GM12878 (cell line): ENCODE data around the gene KLHL36. TPM values are rescaled to one million over a fixed set of nuclear protein-coding genes. Genes with fewer than 3 reads are reported as not detected.

Experiments
- ATAC-seq: fragments of 200-7000 bp; cut with Tn5 transposase; 3 replicates; pipeline ENCODE4 v1.9.1; 2020; ENCODE audit warnings: mild to moderate bottlenecking, moderate library complexity
- BruUV-seq: library from RNA; stranded (reverse); fragments of 400-500 nt; replicated peaks from 2 replicates; lab custom pipeline; 2021; lab: Mats Ljungman, UMichigan
- CTCF ChIA-PET: fragments of 300-600 bp; sonication (Branson Sonifier 250); formaldehyde crosslinking; extraction: SDS; loops from one replicate; lab custom pipeline; 2021; ENCODE audit warnings: inconsistent platforms; lab: Yijun Ruan, JAX
- POLR2A ChIA-PET: fragments of 350-600 bp; formaldehyde crosslinking; extraction: SDS; loops from one replicate; lab custom pipeline; 2021; ENCODE audit warnings: inconsistent platforms; lab: Charles Lee
- RAD21 ChIA-PET: fragments of 300-600 bp; sonication (Branson Sonifier 250); formaldehyde crosslinking; loops from one replicate; lab custom pipeline; 2023; ENCODE audit warnings: antibody characterized with exemption; ENCODE audit not compliant: unreplicated experiment; lab: Charles Lee
- SMC1A ChIA-PET: fragments of 300-600 bp; sonication (Branson Sonifier 250); formaldehyde crosslinking; loops from one replicate; lab custom pipeline; 2023; ENCODE audit not compliant: unreplicated experiment, uncharacterized antibody; lab: Charles Lee
- DNase-seq: peaks from one replicate; pipeline ENCODE4 v3.0.0-alpha.2; 2011; ENCODE audit warnings: low read depth, low spot score
- FAIRE-seq: peaks from 3 replicates; lab custom pipeline; 2011; peaks lifted over from hg19 to GRCh38; lab: Jason Lieb, UNC
- H2AFZ ChIP-seq: 2 replicates; pipeline ENCODE4 v1.6.0; 2011; ENCODE audit warnings: low read depth, low read length, control low read depth; ENCODE audit not compliant: control insufficient read depth
- H3K27ac ChIP-seq: 2 replicates; pipeline ENCODE4 v1.5.1; 2011; ENCODE audit warnings: control low read depth; ENCODE audit not compliant: control insufficient read depth, insufficient read depth
- H3K27me3 ChIP-seq, 2 experiments: replicated peaks in 1 of 2; 2 replicates each; pipeline versions ENCODE4 v1.6.0 to v1.6.1; 2011; ENCODE audit warnings: low read length in 1 of 2; ENCODE audit not compliant: control insufficient read depth in 2 of 2, insufficient read depth in 2 of 2
- H3K36me3 ChIP-seq, 2 experiments: 2 replicates each; pipeline ENCODE4 v1.5.1; 2011; ENCODE audit warnings: low read length in 1 of 2; ENCODE audit not compliant: control insufficient read depth in 2 of 2, insufficient read depth in 2 of 2
- H3K4me1 ChIP-seq: 2 replicates; pipeline ENCODE4 v1.6.1; 2011; ENCODE audit warnings: mild to moderate bottlenecking, low read length, moderate library complexity, mixed read lengths; ENCODE audit not compliant: control insufficient read depth, insufficient read depth
- H3K4me2 ChIP-seq: 2 replicates; pipeline ENCODE4 v1.6.0; 2011; ENCODE audit warnings: control low read depth; ENCODE audit not compliant: control insufficient read depth, insufficient read depth
- H3K4me3 ChIP-seq: fragments of 200-600 bp; sonication (generic); 2 replicates; pipeline ENCODE4 v1.5.1; 2016
- H3K79me2 ChIP-seq: 2 replicates; pipeline ENCODE4 v1.6.0; 2011; ENCODE audit warnings: low read length; ENCODE audit not compliant: control insufficient read depth, insufficient read depth
- H3K9ac ChIP-seq: 2 replicates; pipeline ENCODE4 v1.8.0; 2011; ENCODE audit warnings: low read length, control low read depth, mixed read lengths; ENCODE audit not compliant: control insufficient read depth, insufficient read depth
- H3K9me3 ChIP-seq: replicated peaks from 3 replicates; pipeline ENCODE4 v1.5.1; 2011; ENCODE audit warnings: mild to moderate bottlenecking, low read length; ENCODE audit not compliant: control insufficient read depth, insufficient read depth
- H4K20me1 ChIP-seq: 2 replicates; pipeline ENCODE4 v1.6.0; 2011; ENCODE audit not compliant: control insufficient read depth, insufficient read depth
- CBX5 ChIP-seq: sonication (generic); IDR thresholded peaks from 2 replicates; pipeline ENCODE4 v1.6.1; 2016; ENCODE audit warnings: low read depth, moderate library complexity, mild to moderate bottlenecking, inconsistent platforms
- CHD1 ChIP-seq: IDR thresholded peaks from 2 replicates; pipeline ENCODE4 v1.6.1; 2012; ENCODE audit warnings: low read depth, low read length, improper control_type of control experiment
- MYC ChIP-seq: IDR thresholded peaks from 2 replicates; pipeline ENCODE4 v1.6.1; 2011; ENCODE audit warnings: mild to moderate bottlenecking, low read length, moderate library complexity, inconsistent platforms; ENCODE audit not compliant: insufficient read depth, insufficient replicate concordance, insufficient read length, severe bottlenecking
- NFYA ChIP-seq: IDR thresholded peaks from 2 replicates; pipeline ENCODE4 v1.6.1; 2011; ENCODE audit warnings: low read depth, mild to moderate bottlenecking, low read length, improper control_type of control experiment, borderline replicate concordance
- RAD21 ChIP-seq: IDR thresholded peaks from 2 replicates; pipeline ENCODE4 v1.6.1; 2011; ENCODE audit warnings: mild to moderate bottlenecking, low read depth, low read length, moderate library complexity; ENCODE audit not compliant: insufficient read depth
- SIX5 ChIP-seq: IDR thresholded peaks from 2 replicates; pipeline ENCODE4 v1.6.1; 2011; ENCODE audit warnings: mild to moderate bottlenecking, low read depth, low read length, moderate library complexity; ENCODE audit not compliant: severe bottlenecking
- SMAD1 ChIP-seq: fragments of 450-650 bp; IDR thresholded peaks from 2 replicates; pipeline ENCODE4 v1.6.1; 2018; ENCODE audit warnings: mild to moderate bottlenecking, low read depth; ENCODE audit not compliant: partially characterized antibody
- TCF3 ChIP-seq: IDR thresholded peaks from 2 replicates; pipeline ENCODE4 v1.6.1; 2012; ENCODE audit warnings: low read depth, mild to moderate bottlenecking, low read length, borderline replicate concordance; ENCODE audit not compliant: insufficient read depth
- USF2 ChIP-seq: IDR thresholded peaks from 2 replicates; pipeline ENCODE4 v1.6.1; 2011; ENCODE audit warnings: low read depth, low read length, improper control_type of control experiment, borderline replicate concordance
- ZBTB40 ChIP-seq: fragments of 450-650 bp; IDR thresholded peaks from 2 replicates; pipeline ENCODE4 v1.6.1; 2016; ENCODE audit warnings: mild to moderate bottlenecking, moderate library complexity, borderline replicate concordance
- ZNF24 ChIP-seq: fragments of 450-650 bp; IDR thresholded peaks from 2 replicates; pipeline ENCODE4 v1.6.1; 2017; ENCODE audit warnings: antibody characterized with exemption, mild to moderate bottlenecking
- ZNF592 ChIP-seq: fragments of 450-650 bp; IDR thresholded peaks from 2 replicates; pipeline ENCODE4 v1.6.1; 2017; ENCODE audit warnings: mild to moderate bottlenecking, moderate library complexity
- ZSCAN29 ChIP-seq: fragments of 450-650 bp; IDR thresholded peaks from 2 replicates; pipeline ENCODE4 v1.6.1; 2017; ENCODE audit warnings: mild to moderate bottlenecking, moderate library complexity
- WGBS: methylation state at CpG from one replicate; pipeline ENCODE4 v1.1.6; 2016; ENCODE audit warnings: low lambda C conversion rate; ENCODE audit not compliant: insufficient replicate concordance, insufficient coverage; ENCODE audit errors: missing lambda C conversion rate; 5-methylcytosine and 5-hydroxymethylcytosine counted together
- in situ Hi-C: fragments of 300-500 bp; cut with MboI; formaldehyde crosslinking; loops from 9 replicates; pipeline ENCODE4 v1.14.3; 2018; ENCODE audit warnings: mixed read lengths
- intact Hi-C: fragments of 100-400 bp; cut with micrococcal nuclease; formaldehyde crosslinking; loops from one replicate; pipeline ENCODE4 v1.14.2; 2022; ENCODE audit not compliant: unreplicated experiment
- polyA plus RNA-seq, 11 experiments: library from polyadenylated mRNA; depleted of rRNA in 4 of 11; unstranded in 6 of 11; stranded (reverse) in 5 of 11; fragments of >200 nt; fragmentation: Nextera tagmentation in 4 of 11; fragmentation: Illumina TruSeq in 1 of 11; extraction: Ambion mirVana in 4 of 11; extraction: Trizol in 1 of 11; gene quantifications; 1 replicate in 1 of 11; 2 replicates in 10 of 11; pipeline versions ENCODE4 v1.2.1 to v1.2.3, GENCODE V29; 2011 to 2016; ENCODE audit warnings: inconsistent platforms in 2 of 11, missing spikeins in 2 of 11, low read depth in 1 of 11
- total RNA-seq, 4 experiments: library from RNA; depleted of rRNA in 3 of 4; stranded (reverse); fragments of >200 nt in 3 of 4; fragmentation: Illumina TruSeq in 1 of 4; extraction: Trizol in 1 of 4; gene quantifications; 2 replicates each; pipeline versions ENCODE4 v1.2.1 to v1.2.3, GENCODE V29; 2013 to 2021

Gene KLHL36
- total and polyA plus RNA-seq, 10 of the 15 experiments (the other 5 are each of a cell fraction or from before 2014, with no cell fraction given): 2.6 to 45.3 (median 16.8) TPM

GRCh38 chr16:84710686-84711085, 62.4 kb downstream of the KLHL36 start:
- Histone ChIP-seq H3K9ac (no peak overlapping the region), H3K9me3 (no peaks in the 10 kb centered on the region), H3K4me1 (peaks cover 9% of the 10 kb centered on the region), H3K27ac (no peak overlapping the region), H3K27me3 (no peaks in the 10 kb centered on the region), H3K4me3 (peak overlapping the region; percentile 3; the same call in 1 of the 2 replicates), H3K79me2 (peaks cover 95% of the 10 kb centered on the region), H3K4me2 (no peak overlapping the region), H2AFZ (no peak overlapping the region), H3K36me3 (peaks cover 4 to 5% of the 10 kb centered on the region in 2 experiments; a peak in 3 of 4 replicates), H4K20me1 (peaks cover 12% of the 10 kb centered on the region; the same call in 1 of the 2 replicates)
- RAD21 ChIA-PET: interaction anchor here (2.3 kb wide), 1 partner anchor 10 kb away, joined by 12 read pairs; no protein-coding TSS in a partner anchor
- FAIRE-seq (no peak), DNase-seq (no peak), ATAC-seq (no peak)
- in situ Hi-C loops (no loop called here), intact Hi-C loops (no loop called here)
- BruUV-seq: no TSS peak
- 90% methylated on average over 11 of the region's 11 CpGs for WGBS
- CTCF ChIA-PET: interaction anchor here (1.0 to 4.7 kb wide), 5 partner anchors 9 to 89 kb away, joined by 4 to 34 read pairs (median 9); no protein-coding TSS in a partner anchor
- SMC1A ChIA-PET: interaction anchor here (0.7 to 4.4 kb wide), 5 partner anchors 15 to 200 kb away, joined by 3 to 23 read pairs (median 4); no protein-coding TSS in a partner anchor
- POLR2A ChIA-PET: interaction anchor here (1.0 kb wide), 1 partner anchor 10 kb away, joined by 4 read pairs; no protein-coding TSS in a partner anchor
- no peak for TF ChIP-seq MYC
- no peak for TF ChIP-seq SIX5
- no peak for TF ChIP-seq RAD21
- no peak for TF ChIP-seq ZNF24
- TF ChIP-seq TCF3: no peak
- TF ChIP-seq SMAD1: no peak
- no peak for TF ChIP-seq ZNF592
- TF ChIP-seq ZBTB40: no peak
- TF ChIP-seq NFYA: no peak
- no peak for TF ChIP-seq CBX5
- no peak for TF ChIP-seq CHD1
- no peak for TF ChIP-seq USF2
- TF ChIP-seq ZSCAN29: no peak
